Stimulated activated CD4-positive, alpha-beta T cell treated with anti-CD3 and anti-CD28 coated beads, Interleukin-15, amount 100 ng/mL, for 24 hours (primary cell): ENCODE measurements around the gene DHRS7B.
"Not testable (repeated sequence)": the region's sequence is repeated elsewhere in the genome, so short reads cannot be mapped to it uniquely, and the experiment has no call there.

Source experiments
- DNase-seq: peaks from one replicate; pipeline ENCODE4 v3.0.0-alpha.2; 2020

Gene DHRS7B

DNA sequence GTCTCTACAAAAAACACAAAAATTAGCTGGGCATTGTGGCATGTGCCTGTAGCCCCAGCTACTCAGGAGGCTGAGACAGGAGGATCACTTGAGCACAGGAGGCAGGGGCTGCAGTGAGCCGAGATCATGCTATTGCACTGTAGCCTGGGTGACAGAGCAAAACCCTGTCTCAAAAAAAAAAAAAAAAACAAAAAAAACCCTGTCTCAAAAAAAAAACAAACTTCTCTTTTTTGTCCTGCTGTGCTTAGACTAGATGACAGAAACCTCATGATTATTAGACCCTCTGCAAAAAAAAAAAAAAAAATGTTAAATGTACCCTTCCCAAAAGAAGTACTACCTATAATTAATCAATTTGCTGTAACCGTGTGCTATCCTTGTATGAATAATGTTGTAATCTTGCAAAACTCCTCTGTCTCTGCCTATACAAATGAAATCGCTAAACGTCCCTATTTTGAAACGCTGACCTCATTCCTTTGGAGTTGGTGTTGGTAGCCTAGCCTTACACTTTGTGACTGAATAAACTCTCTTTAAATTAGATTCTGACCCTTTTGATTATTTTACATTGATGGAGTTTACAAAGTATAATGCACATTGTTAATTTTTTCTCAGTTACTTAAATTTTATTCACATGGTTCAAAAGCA lies 13.6 kb upstream of the DHRS7B start:
- DNase-seq = no peak

DNA sequence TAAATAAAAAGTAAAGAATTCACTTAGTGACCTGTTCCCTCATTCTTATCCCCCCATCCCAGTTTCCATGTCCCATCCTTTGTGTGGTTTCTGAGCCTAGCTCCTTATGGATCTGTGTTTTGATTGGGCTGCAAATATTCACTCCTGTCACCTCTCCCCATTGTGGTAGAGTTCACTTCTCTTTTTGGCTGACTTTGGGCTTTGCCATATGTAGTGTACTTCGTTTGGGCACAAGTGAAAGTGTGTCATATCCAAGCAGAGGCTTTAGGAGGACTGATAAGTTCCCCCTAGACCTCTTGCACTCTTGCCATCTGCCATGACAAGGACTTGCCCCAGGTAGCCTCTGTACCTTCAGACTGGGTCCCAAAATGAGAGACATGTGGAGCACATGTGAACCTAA lies 13.0 kb upstream of the DHRS7B start:
- no peak for DNase-seq

DNA sequence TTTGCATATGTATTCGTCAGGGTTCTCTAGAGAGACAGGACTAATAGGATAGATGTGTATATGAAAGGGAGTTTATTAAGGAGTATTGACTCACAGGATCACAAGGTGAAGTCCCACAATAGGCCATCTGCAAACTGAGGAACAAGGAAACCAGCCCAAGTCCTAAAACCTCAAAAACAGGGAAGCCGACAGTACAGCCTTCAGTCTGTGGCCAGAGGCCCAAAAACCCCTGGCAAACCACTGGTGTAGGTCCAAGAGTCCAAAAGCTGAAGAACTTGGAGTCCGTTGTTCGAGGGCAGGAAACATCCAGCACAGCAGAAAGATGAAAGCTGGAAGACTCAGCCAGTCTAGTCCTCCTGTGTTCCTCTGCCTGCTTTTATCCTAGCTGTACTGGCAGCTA lies 12.0 kb upstream of the DHRS7B start:
- not testable (repeated sequence) for DNase-seq

DNA sequence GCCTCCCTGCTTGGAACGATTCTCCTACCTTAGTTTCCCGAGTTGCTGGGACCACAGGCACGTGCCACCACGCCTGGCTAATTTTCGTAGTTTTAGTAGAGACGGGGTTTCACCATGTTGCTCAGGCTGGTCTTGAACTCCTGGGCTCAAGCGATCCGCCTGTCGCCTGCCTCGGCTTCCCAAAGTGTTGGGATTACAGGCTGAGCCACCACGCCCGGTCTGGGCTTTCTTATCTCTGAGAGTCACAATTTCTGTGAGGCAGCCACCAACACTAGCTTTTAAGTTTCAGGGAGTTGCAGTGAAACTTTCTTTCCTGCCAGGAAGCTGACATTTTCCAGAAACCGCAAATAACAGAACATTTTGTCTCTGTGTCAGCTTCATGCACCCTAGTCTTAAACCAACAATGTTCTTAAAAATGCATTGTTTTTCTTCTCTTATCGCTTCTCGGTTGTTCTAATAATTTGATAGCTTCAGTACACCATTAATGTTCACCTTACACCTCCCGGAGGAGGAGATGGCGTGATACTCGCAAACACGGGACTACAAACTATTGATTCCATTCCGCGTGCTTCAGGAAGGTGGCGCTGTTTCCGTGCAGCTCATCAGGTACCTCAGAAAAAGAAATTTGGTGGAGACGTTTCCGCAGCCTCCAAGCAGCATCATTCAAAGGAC lies 7.4 kb upstream of the DHRS7B start:
- DNase-seq = peak; percentile 74

DNA sequence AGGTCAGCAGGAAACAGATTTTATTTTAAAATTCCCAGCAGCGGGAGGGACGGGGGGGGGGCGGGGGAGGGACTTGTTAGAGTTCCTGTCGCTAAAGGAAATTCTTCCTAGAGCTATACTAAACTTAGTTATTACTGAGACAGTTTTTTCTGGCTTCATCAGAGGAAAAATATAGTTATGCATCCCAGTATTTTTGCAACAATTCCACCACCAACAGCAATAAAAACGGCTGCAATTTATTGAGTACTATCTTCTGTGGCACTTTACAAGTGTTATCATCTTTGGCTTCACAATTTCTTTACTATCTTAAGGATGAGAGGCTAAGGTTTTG lies 6.9 kb upstream of the DHRS7B start:
- DNase-seq = no peak

- DNase-seq = no peak
These were observed 2.7 kb upstream of the DHRS7B start for GRCh38 chr17:21124086-21124485.

DNA sequence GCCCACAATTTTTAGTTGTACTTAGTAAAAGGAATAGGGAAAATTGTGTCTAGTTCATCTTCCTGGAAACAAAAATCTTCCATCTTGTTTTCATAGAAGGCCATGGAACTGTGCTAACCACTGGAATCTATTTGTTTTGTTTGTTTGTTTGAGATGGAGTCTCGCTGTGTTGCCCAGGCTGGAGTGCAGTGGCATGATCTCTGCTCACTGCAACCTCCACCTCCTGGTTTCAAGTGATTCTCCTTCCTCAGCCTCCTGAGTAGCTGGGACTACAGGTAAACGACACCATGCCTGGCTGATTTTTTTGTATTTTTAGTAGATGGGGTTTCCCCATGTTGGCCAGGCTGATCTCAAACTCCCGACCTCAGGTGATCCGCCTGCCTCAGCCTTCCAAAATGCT lies 2.2 kb upstream of the DHRS7B start:
- DNase-seq = not testable (repeated sequence)

GRCh38 chr17:21125862-21126261 lies 902 bp upstream of the DHRS7B start:
- DNase-seq = peak; percentile 53

GRCh38 chr17:21127509-21128077 lies 829 bp downstream of the DHRS7B start:
- DNase-seq = no peak

- no peak for DNase-seq
These were observed 2.4 kb downstream of the DHRS7B start for GRCh38 chr17:21129023-21129681.

GRCh38 chr17:21131137-21131536 lies 4.4 kb downstream of the DHRS7B start:
- DNase-seq = no peak

- DNase-seq = no peak
These were observed 5.7 kb downstream of the DHRS7B start for GRCh38 chr17:21132428-21132827.

GRCh38 chr17:21134559-21134958 lies 7.8 kb downstream of the DHRS7B start:
- no peak for DNase-seq

DNA sequence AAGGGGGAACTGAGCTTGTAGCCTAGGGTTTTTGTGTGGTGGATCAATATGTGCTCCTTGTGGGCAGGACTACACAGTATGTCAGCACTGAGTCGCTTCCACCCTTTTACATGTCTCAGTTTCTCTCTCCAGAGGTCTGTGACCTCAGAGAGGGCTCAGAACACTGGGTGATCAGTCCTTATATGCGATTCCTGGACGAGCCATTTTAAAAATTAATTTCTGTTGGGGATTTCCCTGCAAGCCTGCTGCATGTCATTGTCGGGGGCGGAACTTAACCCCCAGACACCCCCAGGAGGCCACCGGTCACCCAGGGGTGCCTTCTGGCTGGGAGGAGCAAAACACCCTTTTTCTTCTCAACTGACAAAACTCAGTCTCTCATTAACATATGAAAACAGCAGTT lies 14.1 kb downstream of the DHRS7B start:
- no peak for DNase-seq

- DNase-seq = no peak
These were observed 14.6 kb downstream of the DHRS7B start for GRCh38 chr17:21141331-21141730.

DNA sequence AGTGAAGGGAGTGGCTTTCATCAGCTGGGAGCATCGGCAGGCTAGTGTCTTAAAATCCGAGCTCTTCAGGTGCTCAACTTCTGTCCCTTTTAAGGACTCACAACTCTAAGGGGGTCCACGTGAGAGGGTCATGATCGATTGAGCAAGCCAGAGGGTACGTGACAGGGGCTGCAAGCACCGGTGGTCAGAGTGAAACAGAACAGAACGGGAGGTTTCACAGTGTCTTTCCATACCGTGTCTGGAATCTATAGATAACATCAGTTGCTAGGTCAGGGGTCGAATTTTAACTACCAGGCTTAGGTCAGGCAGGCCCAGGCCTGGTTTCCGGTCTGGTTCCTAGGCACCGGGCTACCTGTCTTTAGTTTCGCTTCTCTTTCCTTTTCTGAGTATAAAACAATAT lies 15.3 kb downstream of the DHRS7B start:
- not testable (repeated sequence) for DNase-seq

- DNase-seq = no peak
These were observed 16.9 kb downstream of the DHRS7B start for GRCh38 chr17:21143695-21144094.

DNA sequence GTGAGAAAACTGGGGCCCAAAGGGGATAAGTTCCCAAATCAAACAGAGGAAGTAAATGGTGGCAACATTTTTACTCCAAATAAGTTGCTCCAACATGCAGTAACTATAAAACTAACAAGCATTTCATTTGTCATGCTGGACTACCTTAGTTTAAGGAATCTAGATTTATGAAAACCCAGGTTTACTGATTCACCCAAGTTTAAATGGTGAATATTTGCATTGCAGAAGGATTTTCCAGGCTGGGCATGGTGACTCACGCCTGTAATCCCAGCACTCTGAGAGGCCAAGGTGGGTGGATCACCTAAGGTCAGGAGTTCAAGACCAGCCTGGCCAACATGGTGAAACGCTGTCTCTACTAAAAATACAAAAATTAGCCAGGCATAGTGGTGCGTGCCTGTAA lies 17.5 kb downstream of the DHRS7B start:
- not testable (repeated sequence) for DNase-seq

GRCh38 chr17:21146362-21147015 lies 19.7 kb downstream of the DHRS7B start:
- no peak for DNase-seq

GRCh38 chr17:21149621-21150020 lies 22.9 kb downstream of the DHRS7B start:
- no peak for DNase-seq

DNA sequence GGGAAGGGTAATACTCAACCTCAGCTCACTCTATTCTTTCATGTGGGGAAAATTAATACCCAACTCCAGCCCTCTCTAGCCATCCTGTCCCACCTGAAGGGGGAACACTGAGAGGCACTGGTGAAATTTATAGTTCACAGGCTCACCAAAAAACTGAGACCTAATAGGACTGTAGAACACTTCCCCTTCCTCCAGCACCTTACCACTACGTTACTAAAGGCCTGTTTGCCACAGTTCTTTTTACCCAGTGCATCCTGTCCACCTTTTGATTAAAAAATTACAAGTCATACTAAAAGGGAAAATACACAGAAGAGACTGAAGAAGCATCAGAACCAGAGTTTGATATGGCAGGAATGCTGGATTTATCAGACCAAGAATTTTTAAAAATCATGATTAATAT lies 26.0 kb downstream of the DHRS7B start:
- no peak for DNase-seq

DNA sequence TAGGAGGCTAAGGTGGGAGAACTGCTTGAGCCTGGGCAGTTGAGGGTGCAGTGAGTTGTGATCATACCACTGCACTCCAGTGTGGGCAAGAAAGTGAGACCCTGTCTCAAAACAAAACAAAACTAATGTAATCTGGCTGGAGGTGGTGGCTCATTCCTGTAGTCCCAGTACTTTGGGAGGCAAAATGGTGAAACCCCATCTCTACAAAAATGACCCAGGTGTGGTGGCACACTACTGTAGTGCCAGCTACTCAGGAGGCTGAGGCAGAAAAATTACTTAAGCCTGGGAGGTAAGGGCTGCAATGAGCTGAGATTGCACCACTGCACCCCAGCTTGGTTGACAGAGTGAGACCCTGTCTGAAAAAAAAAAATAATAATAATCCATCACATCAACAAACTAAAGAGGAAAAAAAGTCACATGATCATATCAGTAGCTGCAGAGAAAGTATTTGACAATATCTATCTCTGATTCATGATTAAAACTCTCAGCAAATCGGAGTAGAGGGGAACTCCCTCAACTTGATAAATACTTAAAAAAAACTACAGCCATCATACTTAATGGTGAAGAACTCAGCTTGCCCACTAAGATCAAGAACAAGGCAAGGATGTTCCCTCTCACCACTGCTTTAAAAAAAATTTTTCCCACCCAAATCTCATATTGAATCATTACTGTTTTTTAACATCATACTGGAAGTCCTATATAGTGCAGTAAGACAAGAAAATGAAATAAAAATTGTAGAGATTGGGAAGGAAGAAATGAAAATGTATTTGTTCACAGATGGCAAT lies 31.0 kb downstream of the DHRS7B start:
- no peak for DNase-seq

GRCh38 chr17:21160401-21160800 lies 33.6 kb downstream of the DHRS7B start:
- DNase-seq = no peak
